A673 (cell line): Measurements from ENCODE around the gene CAMK1D. TPM values are rescaled to one million over a fixed set of nuclear protein-coding genes. Genes with fewer than 3 reads are reported as not detected.

Experiments used
- BruUV-seq: library from RNA; stranded (reverse); fragments of 400-500 nt; replicated peaks from 2 replicates; lab custom pipeline; 2021; lab: Mats Ljungman, UMichigan
- CTCF ChIA-PET: fragments of 300-600 bp; sonication (Branson Sonifier 250); formaldehyde crosslinking; loops from one replicate; lab custom pipeline; 2022; ENCODE audit warnings: antibody characterized with exemption; lab: Charles Lee
- POLR2A ChIA-PET: fragments of 300-600 bp; sonication (Branson Sonifier 250); formaldehyde crosslinking; loops from one replicate; lab custom pipeline; 2022; ENCODE audit warnings: antibody characterized with exemption; ENCODE audit not compliant: low non-redundant PET; lab: Charles Lee
- DNase-seq: peaks from one replicate; pipeline ENCODE4 v3.0.0-alpha.2; 2015; ENCODE audit warnings: low spot score
- H3K27ac ChIP-seq: fragments of 200-600 bp; sonication (generic); 2 replicates; pipeline ENCODE4 v1.5.1; 2016; ENCODE audit warnings: mixed run types, low read depth, mild to moderate bottlenecking, mixed read lengths, antibody characterized with exemption, low read length; ENCODE audit not compliant: poor library complexity, severe bottlenecking
- H3K27me3 ChIP-seq: fragments of 200-600 bp; sonication (generic); replicated peaks from 2 replicates; pipeline ENCODE4 v1.6.1; 2017; ENCODE audit warnings: mixed run types, low read depth, mild to moderate bottlenecking, mixed read lengths, antibody characterized with exemption, low read length; ENCODE audit not compliant: insufficient read depth, poor library complexity
- H3K36me3 ChIP-seq: fragments of 200-600 bp; sonication (generic); 2 replicates; pipeline ENCODE4 v1.6.1; 2016; ENCODE audit warnings: mixed run types, mild to moderate bottlenecking, mixed read lengths, antibody characterized with exemption, low read length; ENCODE audit not compliant: insufficient read depth, poor library complexity, severe bottlenecking
- H3K4me1 ChIP-seq: fragments of 200-600 bp; sonication (generic); 2 replicates; pipeline ENCODE4 v1.6.1; 2017; ENCODE audit warnings: mixed run types, mild to moderate bottlenecking, mixed read lengths, antibody characterized with exemption, low read length; ENCODE audit not compliant: insufficient read depth, poor library complexity, severe bottlenecking
- H3K4me3 ChIP-seq: fragments of 200-600 bp; sonication (generic); 2 replicates; pipeline ENCODE4 v1.5.1; 2016; ENCODE audit warnings: low read depth, mixed run types, mild to moderate bottlenecking, mixed read lengths, low read length; ENCODE audit not compliant: poor library complexity, severe bottlenecking
- H3K9me3 ChIP-seq: fragments of 200-600 bp; sonication (generic); 2 replicates; pipeline ENCODE4 v1.6.1; 2016; ENCODE audit warnings: mixed run types, low read depth, mild to moderate bottlenecking, mixed read lengths, antibody characterized with exemption, low read length; ENCODE audit not compliant: poor library complexity, severe bottlenecking
- CTCF ChIP-seq: fragments of 300-800, 200-600 bp; sonication (generic); conservative IDR thresholded peaks from 2 replicates; pipeline ENCODE4 v1.5.1; 2017; ENCODE audit warnings: low read depth, mild to moderate bottlenecking, antibody characterized with exemption, low read length, moderate library complexity, mixed read lengths
- EZH2 ChIP-seq: fragments of 200-600 bp; sonication (generic); IDR thresholded peaks from 2 replicates; pipeline ENCODE4 v1.6.1; 2017; ENCODE audit warnings: borderline replicate concordance, low read depth, mild to moderate bottlenecking, mixed read lengths, antibody characterized with exemption, low read length; ENCODE audit not compliant: poor library complexity, severe bottlenecking
- intact Hi-C: fragments of 100-400 bp; cut with micrococcal nuclease; formaldehyde crosslinking; loops from one replicate; pipeline ENCODE4 v1.10.0; 2022; ENCODE audit not compliant: unreplicated experiment
- total RNA-seq: library from RNA; stranded (reverse); gene quantifications from 2 replicates; pipeline ENCODE4 v1.2.3, GENCODE V29; 2021

The CAMK1D gene
- total RNA-seq, 1 experiment from 2014 or later: 23.7 TPM

GRCh38 chr10:12409161-12409560, 59.8 kb downstream of the CAMK1D start:
- intact Hi-C loops: no loop called here
- no peaks in the 10 kb centered on the region for H3K27me3 ChIP-seq
- BruUV-seq: no TSS peak
- H3K9me3 ChIP-seq: no peaks in the 10 kb centered on the region
- DNase-seq: no peak
- no peaks in the 10 kb centered on the region for H3K4me1 ChIP-seq
- no peaks in the 10 kb centered on the region for H3K36me3 ChIP-seq
- no peak overlapping the region for H3K4me3 ChIP-seq
- TF ChIP-seq CTCF (no peak), EZH2 (no peak)
- POLR2A ChIA-PET: no interaction called here
- H3K27ac ChIP-seq: no peak overlapping the region
- CTCF ChIA-PET: no interaction called here

- no peaks in the 10 kb centered on the region for H3K4me1 ChIP-seq
- no peak for DNase-seq
- no peaks in the 10 kb centered on the region for H3K9me3 ChIP-seq
- H3K36me3 ChIP-seq: no peaks in the 10 kb centered on the region
- intact Hi-C loops: no loop called here
- BruUV-seq: no TSS peak
- POLR2A ChIA-PET: no interaction called here
- no peak overlapping the region for H3K27ac ChIP-seq
- TF ChIP-seq CTCF (no peak), EZH2 (no peak)
- no peaks in the 10 kb centered on the region for H3K27me3 ChIP-seq
- CTCF ChIA-PET: no interaction called here
- no peak overlapping the region for H3K4me3 ChIP-seq
These were observed 60.3 kb downstream of the CAMK1D start for GRCh38 chr10:12409613-12410012.

- H3K27ac ChIP-seq: no peak overlapping the region
- ChIA-PET CTCF (no interaction called here), POLR2A (no interaction called here)
- BruUV-seq: no TSS peak
- H3K9me3 ChIP-seq: no peaks in the 10 kb centered on the region
- TF ChIP-seq CTCF: no peak
- TF ChIP-seq EZH2: no peak
- intact Hi-C loops: no loop called here
- H3K27me3 ChIP-seq: no peaks in the 10 kb centered on the region
- H3K4me1 ChIP-seq: no peaks in the 10 kb centered on the region
- H3K36me3 ChIP-seq: no peaks in the 10 kb centered on the region
- no peak overlapping the region for H3K4me3 ChIP-seq
- DNase-seq: no peak
These were observed 63.5 kb downstream of the CAMK1D start for GRCh38 chr10:12412666-12413368.
